MM.1S (cell line): Measurements from ENCODE around the gene SMAP1.

Experiments used
- EZH2 ChIP-seq: fragments of 300-600 bp; sonication (generic); optimal IDR thresholded peaks from 2 replicates; pipeline ENCODE3; 2017; ENCODE audit warnings: low read depth, mild to moderate bottlenecking, antibody characterized with exemption, low read length, mixed read lengths
- TF ChIP-seq, protein P1 (sequence below): fragments of 300-600 bp; sonication (generic); IDR thresholded peaks from 2 replicates; pipeline ENCODE4 v1.5.1; 2016; ENCODE audit warnings: antibody characterized with exemption, low read length, mixed read lengths

DNA sequence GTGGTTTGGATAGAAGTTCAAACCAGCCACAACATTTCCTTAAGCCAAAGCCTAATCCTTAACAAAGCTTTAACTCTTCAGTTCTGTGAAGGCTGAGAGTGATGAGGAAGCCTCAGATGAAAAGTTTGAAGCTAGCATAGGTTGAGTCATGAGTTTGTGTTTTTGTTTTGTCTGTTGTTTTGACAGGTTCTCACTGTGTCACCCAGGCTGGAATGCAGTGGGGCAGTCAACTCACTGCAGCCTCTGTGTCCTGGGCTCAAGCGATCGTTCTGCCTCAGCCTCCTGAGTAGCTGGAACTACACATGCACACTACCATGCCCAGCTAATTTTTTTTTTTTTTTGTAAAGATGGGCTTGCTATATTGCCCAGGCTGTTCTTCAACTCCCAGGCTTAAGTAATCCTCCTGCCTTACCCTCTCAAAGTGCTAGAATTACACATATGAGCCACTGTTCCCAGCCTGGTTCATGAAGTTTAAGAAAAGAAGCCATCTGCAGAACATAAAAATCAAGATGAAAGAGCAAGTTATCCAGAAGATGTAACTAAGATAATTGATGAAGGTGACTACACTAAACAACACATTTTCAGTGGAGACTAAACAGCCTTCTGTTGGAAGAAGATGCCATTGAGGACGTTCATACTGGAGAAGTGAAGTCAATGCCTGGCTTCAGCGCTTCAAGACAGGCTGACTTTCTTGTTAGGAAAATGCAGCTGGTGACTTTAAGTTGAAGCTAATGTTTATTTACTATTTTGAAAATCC, 96.2 kb downstream of the SMAP1 start:
- TF ChIP-seq, protein P1, sequence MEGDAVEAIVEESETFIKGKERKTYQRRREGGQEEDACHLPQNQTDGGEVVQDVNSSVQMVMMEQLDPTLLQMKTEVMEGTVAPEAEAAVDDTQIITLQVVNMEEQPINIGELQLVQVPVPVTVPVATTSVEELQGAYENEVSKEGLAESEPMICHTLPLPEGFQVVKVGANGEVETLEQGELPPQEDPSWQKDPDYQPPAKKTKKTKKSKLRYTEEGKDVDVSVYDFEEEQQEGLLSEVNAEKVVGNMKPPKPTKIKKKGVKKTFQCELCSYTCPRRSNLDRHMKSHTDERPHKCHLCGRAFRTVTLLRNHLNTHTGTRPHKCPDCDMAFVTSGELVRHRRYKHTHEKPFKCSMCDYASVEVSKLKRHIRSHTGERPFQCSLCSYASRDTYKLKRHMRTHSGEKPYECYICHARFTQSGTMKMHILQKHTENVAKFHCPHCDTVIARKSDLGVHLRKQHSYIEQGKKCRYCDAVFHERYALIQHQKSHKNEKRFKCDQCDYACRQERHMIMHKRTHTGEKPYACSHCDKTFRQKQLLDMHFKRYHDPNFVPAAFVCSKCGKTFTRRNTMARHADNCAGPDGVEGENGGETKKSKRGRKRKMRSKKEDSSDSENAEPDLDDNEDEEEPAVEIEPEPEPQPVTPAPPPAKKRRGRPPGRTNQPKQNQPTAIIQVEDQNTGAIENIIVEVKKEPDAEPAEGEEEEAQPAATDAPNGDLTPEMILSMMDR, result no peak
- TF ChIP-seq EZH2, result no peak
